ENCODE results near the gene SH3YL1. TPM values are rescaled to one million over a fixed set of nuclear protein-coding genes. Genes with fewer than 3 reads are reported as not detected.

The SH3YL1 gene
- total RNA-seq, 1 experiment from 2014 or later, result 33.0 TPM

GRCh38 chr2:248724-249123 lies 15.1 kb downstream of the SH3YL1 start:
- no peaks in the 10 kb centered on the region for H3K27me3 ChIP-seq (replicated peaks; ENCODE audit: insufficient read depth, low read depth, low read length, poor library complexity)
- H3K4me1 ChIP-seq (ENCODE audit: insufficient read depth, low read length, poor library complexity, severe bottlenecking), result peaks cover 3% of the 10 kb centered on the region
- POLR2A ChIA-PET (ENCODE audit: low non-redundant PET), result no interaction called here
- BruUV-seq (replicated peaks), result no TSS peak
- no peak overlapping the region for H3K4me3 ChIP-seq (ENCODE audit: low read depth, low read length, poor library complexity, severe bottlenecking)
- DNase-seq (ENCODE audit: low spot score), result no peak
- H3K36me3 ChIP-seq (ENCODE audit: insufficient read depth, low read length, poor library complexity, severe bottlenecking), result no peaks in the 10 kb centered on the region
- no peaks in the 10 kb centered on the region for H3K9me3 ChIP-seq (ENCODE audit: low read depth, low read length, poor library complexity, severe bottlenecking)
- intact Hi-C loops (cut with micrococcal nuclease; ENCODE audit: unreplicated experiment), result loop anchor here (5.0 kb wide), 1 partner anchor 44 kb away; no protein-coding TSS in a partner anchor
- H3K27ac ChIP-seq (ENCODE audit: low read depth, low read length, poor library complexity, severe bottlenecking), result no peak overlapping the region
- CTCF ChIA-PET, result no interaction called here
- no peak for TF ChIP-seq EZH2 (IDR thresholded peaks at IDR 0.05; ENCODE audit: borderline replicate concordance, low read depth, low read length, poor library complexity, severe bottlenecking)
- TF ChIP-seq CTCF (conservative IDR thresholded peaks at IDR 0.05; ENCODE audit: low read depth, low read length), result no peak

GRCh38 chr2:246489-247144 lies 17.2 kb downstream of the SH3YL1 start:
- Histone ChIP-seq H3K36me3 (ENCODE audit: insufficient read depth, low read length, poor library complexity, severe bottlenecking) (no peaks in the 10 kb centered on the region), H3K27ac (ENCODE audit: low read depth, low read length, poor library complexity, severe bottlenecking) (no peak overlapping the region), H3K4me1 (ENCODE audit: insufficient read depth, low read length, poor library complexity, severe bottlenecking) (no peaks in the 10 kb centered on the region), H3K9me3 (ENCODE audit: low read depth, low read length, poor library complexity, severe bottlenecking) (no peaks in the 10 kb centered on the region), H3K27me3 (replicated peaks; ENCODE audit: insufficient read depth, low read depth, low read length, poor library complexity) (no peaks in the 10 kb centered on the region), H3K4me3 (ENCODE audit: low read depth, low read length, poor library complexity, severe bottlenecking) (no peak overlapping the region)
- ChIA-PET POLR2A (ENCODE audit: low non-redundant PET) (no interaction called here), CTCF (no interaction called here)
- intact Hi-C loops (cut with micrococcal nuclease; ENCODE audit: unreplicated experiment), result loop anchor here (1.0 to 5.0 kb wide), 2 partner anchors 46 to 391 kb away; no protein-coding TSS in a partner anchor
- TF ChIP-seq CTCF (conservative IDR thresholded peaks at IDR 0.05; ENCODE audit: low read depth, low read length), result peak; percentile 71
- no peak for TF ChIP-seq EZH2 (IDR thresholded peaks at IDR 0.05; ENCODE audit: borderline replicate concordance, low read depth, low read length, poor library complexity, severe bottlenecking)
- peak; percentile 77 for DNase-seq (ENCODE audit: low spot score)
- BruUV-seq (replicated peaks), result no TSS peak

- intact Hi-C loops (cut with micrococcal nuclease; ENCODE audit: unreplicated experiment), result no loop called here
- TF ChIP-seq CTCF (conservative IDR thresholded peaks at IDR 0.05; ENCODE audit: low read depth, low read length) (no peak), EZH2 (IDR thresholded peaks at IDR 0.05; ENCODE audit: borderline replicate concordance, low read depth, low read length, poor library complexity, severe bottlenecking) (no peak)
- DNase-seq (ENCODE audit: low spot score), result no peak
- H3K27ac ChIP-seq (ENCODE audit: low read depth, low read length, poor library complexity, severe bottlenecking), result no peak overlapping the region
- no TSS peak for BruUV-seq (replicated peaks)
- ChIA-PET CTCF (no interaction called here), POLR2A (ENCODE audit: low non-redundant PET) (no interaction called here)
- H3K4me3 ChIP-seq (ENCODE audit: low read depth, low read length, poor library complexity, severe bottlenecking), result no peak overlapping the region
- no peaks in the 10 kb centered on the region for H3K4me1 ChIP-seq (ENCODE audit: insufficient read depth, low read length, poor library complexity, severe bottlenecking)
- no peaks in the 10 kb centered on the region for H3K27me3 ChIP-seq (replicated peaks; ENCODE audit: insufficient read depth, low read depth, low read length, poor library complexity)
- H3K36me3 ChIP-seq (ENCODE audit: insufficient read depth, low read length, poor library complexity, severe bottlenecking), result no peaks in the 10 kb centered on the region
- H3K9me3 ChIP-seq (ENCODE audit: low read depth, low read length, poor library complexity, severe bottlenecking), result no peaks in the 10 kb centered on the region
Measured at GRCh38 chr2:244547-244946, 19.3 kb downstream of the SH3YL1 start.

All from A673 (cell line).